Hepatocyte (in vitro differentiated cells): ENCODE results near the gene ERGIC1.

ENCODE experiments used
- CTCF ChIP-seq: fragments of 200-600 bp; sonication (generic); IDR thresholded peaks from 2 replicates; pipeline ENCODE4 v1.5.1; 2016; ENCODE audit warnings: antibody characterized with exemption, mild to moderate bottlenecking; ENCODE audit not compliant: poor library complexity
- EZH2 ChIP-seq: fragments of 200-600 bp; sonication (generic); IDR thresholded peaks from 2 replicates; pipeline ENCODE4 v1.6.1; 2016; ENCODE audit warnings: antibody characterized with exemption, mild to moderate bottlenecking, borderline replicate concordance
- EZH2phosphoT487 ChIP-seq: fragments of 200-600 bp; sonication (generic); IDR thresholded peaks from one replicate; pipeline ENCODE4 v1.6.1; 2018; ENCODE audit warnings: antibody characterized with exemption, mild to moderate bottlenecking, low read depth, moderate library complexity; ENCODE audit not compliant: unreplicated experiment, severe bottlenecking

DNA sequence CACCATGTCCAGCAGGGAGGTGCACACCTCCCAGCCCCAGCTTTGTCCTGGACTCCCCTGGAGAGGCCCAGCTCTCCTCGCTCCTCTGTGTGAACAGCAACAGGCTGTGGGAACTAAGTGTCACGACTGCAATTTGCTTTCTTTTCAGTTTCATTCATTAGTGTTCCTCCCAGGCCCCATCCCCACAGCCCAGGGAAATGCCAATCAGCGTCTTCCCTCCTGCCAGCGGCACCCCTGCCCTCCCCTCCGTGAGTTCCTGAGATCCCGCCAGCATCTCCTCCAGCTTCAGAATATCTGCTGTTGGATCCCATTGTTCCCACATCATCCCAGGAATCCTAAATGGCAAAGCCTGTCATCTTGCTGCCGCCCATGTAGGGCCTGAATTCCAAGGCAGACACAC, 112.1 kb downstream of the ERGIC1 start:
- TF ChIP-seq CTCF (no peak), EZH2phosphoT487 (no peak), EZH2 (no peak)
